DOHH2 (cell line): ENCODE measurements around the gene PARL.

Experiments used
- CTCF ChIP-seq: fragments of 200-600 bp; sonication (generic); IDR thresholded peaks from one replicate; pipeline ENCODE4 v1.5.1; 2014; ENCODE audit warnings: antibody characterized with exemption, mild to moderate bottlenecking, low read depth, low read length; ENCODE audit not compliant: poor library complexity, severe bottlenecking
- EZH2phosphoT487 ChIP-seq: fragments of 200-600 bp; sonication (generic); IDR thresholded peaks from 2 replicates; pipeline ENCODE4 v1.6.1; 2017; ENCODE audit warnings: borderline replicate concordance, mild to moderate bottlenecking, antibody characterized with exemption, low read length, moderate library complexity, mixed read lengths

GRCh38 chr3:183921096-183921495, 36.4 kb upstream of the PARL start:
- TF ChIP-seq CTCF = no peak
- TF ChIP-seq EZH2phosphoT487 = no peak
